Urinary bladder (tissue), 4 donors: ENCODE results near the gene SYNE3. TPM values are rescaled to one million over a fixed set of nuclear protein-coding genes. Genes with fewer than 3 reads are reported as not detected.
A peak's percentile ranks its signal among the peaks of the same experiment; 100 is the strongest.

Experiments
- DNase-seq: peaks from one replicate; pipeline ENCODE4 v3.0.0-alpha.2; 2015; ENCODE audit errors: extremely low spot score
- H3K27ac ChIP-seq: one replicate; pipeline ENCODE4 v1.5.1; 2013; ENCODE audit warnings: low read depth, mild to moderate bottlenecking, moderate library complexity
- H3K36me3 ChIP-seq: one replicate; pipeline ENCODE4 v1.6.1; 2013; ENCODE audit warnings: mild to moderate bottlenecking, moderate library complexity; ENCODE audit not compliant: insufficient read depth
- H3K4me1 ChIP-seq: one replicate; pipeline ENCODE4 v1.6.1; 2013; ENCODE audit warnings: mild to moderate bottlenecking, moderate library complexity; ENCODE audit not compliant: insufficient read depth
- H3K4me3 ChIP-seq: one replicate; pipeline ENCODE4 v1.5.1; 2013; ENCODE audit warnings: low read depth, low read length
- WGBS: extraction: QIAGEN DNeasy Blood & Tissue Kit; methylation state at CpG from one replicate; pipeline ENCODE4 v1.1.7; 2013; 5-methylcytosine and 5-hydroxymethylcytosine counted together
- polyA plus RNA-seq: library from polyadenylated mRNA; stranded (reverse); fragments of 200-250 nt; gene quantifications from one replicate; pipeline ENCODE4 v1.2.3, GENCODE V29; 2013
- total RNA-seq: library from RNA; depleted of rRNA; stranded (reverse); fragments of >200 nt; gene quantifications from one replicate; pipeline ENCODE4 v1.2.3, GENCODE V29; 2014
- donor health status: healthy with polysubstance abuse.
- donor health status: healthy.

The SYNE3 gene
- total and polyA plus RNA-seq, 2 donors: 4.5 to 14.6 TPM

DNA sequence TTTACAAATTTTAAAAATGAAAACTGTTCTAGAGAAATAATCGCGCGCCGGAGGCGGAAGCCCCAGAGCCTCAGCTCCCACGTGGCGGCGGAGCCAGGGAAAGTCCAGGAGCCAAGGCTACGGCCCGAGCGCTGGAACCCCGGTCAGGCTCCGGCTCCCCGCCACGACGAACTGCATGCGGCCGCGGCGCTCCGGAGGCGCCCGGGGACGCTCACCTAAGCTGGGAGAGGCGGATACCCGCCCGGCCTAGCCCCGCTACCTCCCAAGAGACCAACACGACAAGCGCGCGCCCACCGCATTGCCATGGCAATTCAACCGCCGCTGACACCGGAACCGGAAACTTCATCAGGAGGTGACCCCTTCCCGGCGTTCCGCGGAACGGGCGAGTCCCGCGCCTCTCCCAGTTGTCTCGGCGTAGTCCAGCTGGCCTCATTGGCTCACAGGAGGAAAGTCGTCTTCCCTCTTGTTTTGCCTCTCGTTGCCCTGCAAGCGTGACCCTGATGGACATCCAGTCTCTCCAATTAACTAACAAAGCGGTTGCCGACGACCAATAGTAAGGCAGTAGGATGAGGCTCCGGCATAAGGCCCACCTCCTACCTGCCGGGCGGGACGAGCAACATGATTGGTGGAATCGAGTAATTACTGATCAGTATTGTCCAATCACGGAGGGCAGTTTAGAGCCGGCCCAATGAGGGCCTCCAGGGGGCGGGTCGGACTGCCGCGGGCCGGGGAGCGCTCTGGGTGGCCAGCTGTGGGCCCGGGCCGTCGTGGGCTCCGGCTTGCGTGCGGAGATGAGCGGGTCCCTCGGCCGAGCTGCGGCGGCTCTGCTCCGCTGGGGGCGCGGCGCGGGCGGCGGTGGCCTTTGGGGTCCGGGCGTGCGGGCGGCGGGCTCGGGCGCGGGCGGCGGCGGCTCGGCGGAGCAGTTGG lies 18.1 kb upstream of the SYNE3 start, which contains the start of gene GLRX5:
GLRX5 (plus strand) TSS at position 752 of the 927 bp plus-strand sequence; CDS start at position 792, 40 bp downstream.
- Histone ChIP-seq H3K4me1 (peaks cover 2% of the 10 kb centered on the region), H3K36me3 (no peaks in the 10 kb centered on the region), H3K27ac (peak within 1 kb of the TSS; percentile 86), H3K4me3 (peak within 1 kb of the TSS; percentile 93)
- WGBS: under 1% methylated on average over 97 of the region's 97 CpGs
- DNase-seq: peak; percentile 100

DNA sequence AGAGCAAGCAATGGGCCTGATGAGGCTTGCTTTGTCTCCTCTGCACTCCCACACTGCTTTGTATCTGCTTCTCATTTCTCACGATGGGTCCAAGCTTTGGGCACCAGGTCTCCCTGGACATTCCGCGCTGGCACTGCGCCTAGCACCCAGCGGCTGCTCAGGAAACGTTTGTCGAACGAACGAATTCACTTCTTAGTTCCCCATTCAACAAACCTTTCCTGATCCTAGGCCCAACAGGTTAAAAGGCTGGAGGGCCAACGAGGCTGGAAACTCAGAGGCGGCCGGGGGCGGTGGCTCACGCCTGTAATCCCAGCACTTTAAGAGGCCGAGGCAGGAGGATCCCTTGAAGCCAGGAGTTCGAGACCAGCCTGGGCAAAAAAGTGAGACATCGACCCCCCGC lies 17.4 kb upstream of the SYNE3 start:
- Histone ChIP-seq H3K27ac (no peak overlapping the region), H3K4me1 (peaks cover 2% of the 10 kb centered on the region), H3K4me3 (peak overlapping the region; percentile 80), H3K36me3 (no peaks in the 10 kb centered on the region)
- DNase-seq: no peak
- under 1% methylated on average over 18 of the region's 18 CpGs for whole genome bisulfite sequencing

DNA sequence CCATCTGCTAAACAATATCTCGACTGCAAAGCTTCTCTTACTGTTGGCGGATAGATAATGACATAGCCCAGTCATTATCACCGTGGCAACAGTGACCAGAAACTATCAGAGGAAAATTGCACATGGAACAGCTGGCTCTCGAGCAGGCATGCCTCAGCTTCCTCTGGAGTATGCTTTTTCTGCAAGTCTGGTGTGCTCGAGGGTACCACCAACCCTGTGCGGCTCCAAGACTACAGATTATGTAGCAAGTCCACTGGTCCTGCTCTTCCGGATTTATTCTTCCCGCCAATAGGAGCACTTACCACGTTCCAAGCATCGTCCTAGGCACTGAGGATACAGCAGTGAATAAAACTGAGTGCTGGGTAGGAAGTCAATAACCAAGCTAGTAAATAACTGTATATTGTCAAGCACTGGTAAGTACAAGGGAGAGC lies 17.0 kb upstream of the SYNE3 start:
- Histone ChIP-seq H3K36me3 (no peaks in the 10 kb centered on the region), H3K27ac (no peak overlapping the region), H3K4me1 (peaks cover 2% of the 10 kb centered on the region), H3K4me3 (peak overlapping the region; percentile 80)
- DNase-seq: no peak
- WGBS: 5% methylated on average over 10 of the region's 10 CpGs

DNA sequence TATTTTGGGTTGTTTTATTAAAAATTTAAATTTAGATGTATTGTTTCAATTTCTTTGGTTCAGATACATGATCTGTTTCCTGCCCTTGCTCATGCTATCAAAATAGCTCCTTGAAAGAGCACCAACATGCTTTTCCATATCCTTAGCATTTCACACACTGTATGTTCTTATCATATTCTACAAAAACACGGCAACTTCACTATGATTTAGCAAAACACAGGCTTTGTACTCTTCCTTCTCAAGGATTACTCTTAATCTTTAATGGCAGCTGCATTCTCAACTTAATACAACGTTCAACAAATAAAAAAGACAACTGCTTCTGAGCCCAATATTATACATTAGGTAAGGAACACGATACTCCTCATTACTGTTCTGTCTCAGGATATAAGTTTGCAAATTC lies 15.5 kb upstream of the SYNE3 start:
- H3K27ac ChIP-seq: no peak overlapping the region
- peaks cover 2% of the 10 kb centered on the region for H3K4me1 ChIP-seq
- no peak for DNase-seq
- WGBS: 36% methylated on average over 3 of the region's 3 CpGs
- no peak overlapping the region for H3K4me3 ChIP-seq
- H3K36me3 ChIP-seq: no peaks in the 10 kb centered on the region

DNA sequence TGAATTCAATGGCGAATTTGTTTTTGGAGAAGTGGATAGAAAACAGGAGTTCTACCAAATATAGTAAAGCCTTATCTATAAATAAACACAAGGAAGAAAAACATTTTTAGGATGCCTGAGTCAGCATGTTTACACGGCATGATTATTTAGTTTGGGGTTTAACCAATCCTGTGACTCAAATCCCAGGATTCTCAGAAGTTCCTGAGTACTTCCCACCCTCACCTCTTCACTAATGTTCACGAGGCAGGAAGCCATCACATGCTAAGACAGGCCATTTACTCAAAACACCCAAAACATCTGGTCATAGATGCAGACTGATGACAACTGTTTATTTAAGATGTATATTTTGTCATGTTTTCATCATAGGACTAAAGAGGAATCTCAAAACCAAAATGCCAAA lies 15.0 kb upstream of the SYNE3 start:
- no peaks in the 10 kb centered on the region for H3K36me3 ChIP-seq
- H3K4me3 ChIP-seq: no peak overlapping the region
- 25% methylated on average over 3 of the region's 3 CpGs for WGBS
- no peak for DNase-seq
- H3K4me1 ChIP-seq: peaks cover 2% of the 10 kb centered on the region
- no peak overlapping the region for H3K27ac ChIP-seq

DNA sequence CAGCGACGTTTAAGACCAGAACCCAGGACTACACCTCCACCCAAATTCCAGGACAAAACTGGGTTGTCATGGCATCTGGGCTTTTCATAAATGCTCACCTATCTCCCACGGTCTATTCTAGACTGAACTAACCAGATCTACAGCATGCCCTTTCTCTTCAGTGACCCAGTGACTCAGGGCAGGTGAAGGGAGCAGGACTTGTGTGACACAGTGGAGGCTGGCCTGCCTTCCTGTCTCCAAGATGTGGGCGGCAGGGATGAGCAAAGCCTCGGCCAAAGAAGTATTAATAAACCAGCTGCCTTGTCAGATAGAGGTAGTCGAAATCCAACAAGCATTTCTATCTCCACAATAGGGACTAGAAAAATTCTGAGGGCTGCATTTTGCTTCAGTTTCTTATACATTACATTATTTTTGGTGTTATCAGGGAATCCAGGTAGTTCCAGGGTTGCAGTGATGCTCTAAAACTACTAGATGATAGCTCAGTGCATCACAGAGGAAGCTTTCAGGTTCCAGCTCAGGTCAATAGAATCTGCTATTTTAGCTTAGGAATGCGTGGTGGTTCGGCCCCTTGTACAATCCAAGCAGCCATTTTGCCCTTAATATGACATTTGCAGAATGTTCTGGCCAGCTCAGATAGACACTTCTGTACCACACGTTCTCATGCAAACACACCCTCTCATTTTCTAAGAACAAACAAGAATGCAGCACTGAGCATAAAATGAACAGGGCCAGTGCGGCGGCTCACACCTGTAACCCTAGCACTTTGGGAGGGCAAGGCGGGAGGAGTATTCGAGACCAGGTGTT lies 14.2 kb upstream of the SYNE3 start:
- 69% methylated on average over 13 of the region's 13 CpGs for WGBS

DNA sequence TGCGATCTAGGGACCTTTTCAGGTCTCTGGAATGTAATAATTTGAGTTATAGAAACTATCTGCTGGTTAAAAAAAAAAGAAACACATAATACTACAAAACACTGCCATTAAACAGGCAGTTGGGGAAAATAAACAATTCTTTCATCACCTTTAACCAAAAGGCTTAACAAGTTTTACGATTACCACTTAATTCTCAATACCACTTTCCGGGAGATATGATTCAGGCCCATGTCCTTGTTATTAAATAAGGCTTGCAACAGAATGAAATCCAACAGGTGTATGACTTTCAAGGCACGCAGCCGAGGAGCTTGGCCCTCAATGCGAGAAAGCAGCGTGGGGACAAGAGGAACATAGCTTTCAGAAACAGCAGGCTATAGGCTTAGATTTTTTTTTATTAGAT lies 12.8 kb upstream of the SYNE3 start:
- H3K36me3 ChIP-seq: no peaks in the 10 kb centered on the region
- no peak overlapping the region for H3K27ac ChIP-seq
- DNase-seq: no peak
- H3K4me3 ChIP-seq: no peak overlapping the region
- peaks cover 2% of the 10 kb centered on the region for H3K4me1 ChIP-seq
- WGBS: 78% methylated on average over 7 of the region's 7 CpGs

More for the DNA sequence above, 14.2 kb upstream of the SYNE3 start:
- no peaks in the 10 kb centered on the region for H3K36me3 ChIP-seq
- no peak for DNase-seq
- peaks cover 2% of the 10 kb centered on the region for H3K4me1 ChIP-seq
- no peak overlapping the region for H3K4me3 ChIP-seq
- no peak overlapping the region for H3K27ac ChIP-seq

DNA sequence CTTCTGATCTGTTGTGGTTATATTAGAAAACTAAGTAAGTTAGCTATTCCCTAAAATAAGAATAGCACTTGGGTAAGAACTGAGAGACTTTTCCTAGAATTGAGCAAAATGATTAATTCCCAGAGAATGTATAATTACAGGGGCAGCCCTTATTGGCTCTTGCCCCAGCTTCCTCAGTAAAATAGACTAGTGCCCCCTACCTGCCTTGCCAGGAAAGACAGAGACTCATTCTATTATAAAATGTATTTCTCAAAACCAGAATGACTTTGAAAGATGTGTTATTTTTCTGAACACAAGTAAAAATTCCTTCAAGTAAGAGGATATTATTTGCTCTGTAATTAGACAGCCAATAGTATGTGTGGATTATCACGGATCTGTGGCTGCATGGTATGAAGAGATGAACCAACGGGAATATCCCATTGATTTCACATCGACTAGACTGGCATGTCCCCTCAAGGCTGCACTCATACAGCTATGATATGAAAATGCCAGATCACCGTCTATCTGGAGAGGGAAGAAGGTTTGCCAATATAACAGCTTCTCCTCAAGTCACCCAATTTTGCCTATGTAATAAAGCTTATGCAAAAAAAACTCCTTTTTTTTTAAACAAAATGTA lies 11.0 kb upstream of the SYNE3 start:
- Histone ChIP-seq H3K4me3 (no peak overlapping the region), H3K27ac (no peak overlapping the region), H3K36me3 (no peaks in the 10 kb centered on the region), H3K4me1 (peaks cover 2% of the 10 kb centered on the region)
- WGBS: 65% methylated on average over 4 of the region's 4 CpGs
- DNase-seq: no peak

DNA sequence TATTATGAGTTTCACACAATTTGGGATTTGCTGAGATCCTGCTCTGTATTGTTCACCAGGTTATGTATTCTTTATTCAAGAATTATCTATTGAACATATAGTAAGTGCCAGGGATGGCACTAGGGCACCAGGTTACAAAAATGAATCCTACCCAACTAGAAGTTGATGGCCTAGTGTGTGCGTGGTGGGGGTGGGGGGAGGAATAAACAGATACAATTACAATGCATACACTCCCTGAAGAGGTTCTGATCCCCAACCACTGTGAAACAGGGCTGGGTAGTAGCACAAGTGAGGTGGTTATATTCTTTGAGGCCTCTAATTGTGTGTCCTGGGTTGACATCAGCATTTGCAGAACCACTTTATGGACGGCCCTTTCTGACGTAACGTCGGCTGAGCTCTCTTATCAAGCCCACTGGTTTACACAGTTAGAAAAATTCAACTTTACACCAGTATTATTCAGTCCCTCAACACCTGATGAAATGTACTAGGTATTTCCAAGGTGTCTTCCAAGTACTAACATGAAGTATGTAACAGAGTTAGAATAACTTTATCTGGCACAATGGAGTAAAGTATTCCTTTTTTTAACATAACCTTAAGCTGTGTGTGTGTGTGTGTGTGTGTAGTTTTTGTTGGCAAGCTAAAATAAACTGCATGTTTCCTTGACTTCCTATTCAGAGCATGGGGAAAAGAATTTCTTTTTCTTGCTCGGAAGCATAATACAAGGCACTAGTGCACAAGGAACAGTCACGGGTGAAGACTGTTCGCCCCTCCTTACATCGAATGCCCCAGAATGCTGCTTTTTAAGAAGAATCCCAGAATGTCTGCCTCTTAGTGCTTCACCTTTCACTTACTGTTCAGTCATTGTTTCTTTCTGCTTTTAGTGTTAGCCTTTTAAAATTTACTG lies 10.3 kb upstream of the SYNE3 start:
- no peak overlapping the region for H3K27ac ChIP-seq
- no peaks in the 10 kb centered on the region for H3K4me1 ChIP-seq
- whole genome bisulfite sequencing: 45% methylated on average over 9 of the region's 9 CpGs
- no peak for DNase-seq
- no peak overlapping the region for H3K4me3 ChIP-seq
- no peaks in the 10 kb centered on the region for H3K36me3 ChIP-seq

DNA sequence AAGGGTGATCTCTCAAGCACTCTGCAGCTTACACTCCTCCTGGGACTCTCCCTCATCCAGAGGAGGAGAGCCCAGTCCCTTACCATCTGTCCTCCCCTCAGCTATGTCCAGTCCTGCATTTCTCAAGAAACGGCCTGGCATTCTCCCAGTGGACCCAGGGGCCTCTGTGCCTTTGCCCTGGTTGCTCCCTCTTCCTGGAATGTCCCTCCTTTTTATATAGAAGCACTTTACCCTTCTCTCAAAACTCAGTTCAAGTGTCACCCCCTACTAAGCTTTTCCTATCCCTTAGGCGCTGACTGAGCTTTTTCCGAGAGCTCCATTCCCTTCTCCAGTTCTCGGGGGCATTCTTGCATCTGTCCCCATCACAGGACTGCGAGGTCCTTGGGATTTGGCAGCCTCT lies 9.5 kb upstream of the SYNE3 start:
- no peak for DNase-seq
- Histone ChIP-seq H3K36me3 (no peaks in the 10 kb centered on the region), H3K4me3 (no peak overlapping the region), H3K27ac (no peak overlapping the region), H3K4me1 (no peaks in the 10 kb centered on the region)
- WGBS: 82% methylated on average over 5 of the region's 5 CpGs

DNA sequence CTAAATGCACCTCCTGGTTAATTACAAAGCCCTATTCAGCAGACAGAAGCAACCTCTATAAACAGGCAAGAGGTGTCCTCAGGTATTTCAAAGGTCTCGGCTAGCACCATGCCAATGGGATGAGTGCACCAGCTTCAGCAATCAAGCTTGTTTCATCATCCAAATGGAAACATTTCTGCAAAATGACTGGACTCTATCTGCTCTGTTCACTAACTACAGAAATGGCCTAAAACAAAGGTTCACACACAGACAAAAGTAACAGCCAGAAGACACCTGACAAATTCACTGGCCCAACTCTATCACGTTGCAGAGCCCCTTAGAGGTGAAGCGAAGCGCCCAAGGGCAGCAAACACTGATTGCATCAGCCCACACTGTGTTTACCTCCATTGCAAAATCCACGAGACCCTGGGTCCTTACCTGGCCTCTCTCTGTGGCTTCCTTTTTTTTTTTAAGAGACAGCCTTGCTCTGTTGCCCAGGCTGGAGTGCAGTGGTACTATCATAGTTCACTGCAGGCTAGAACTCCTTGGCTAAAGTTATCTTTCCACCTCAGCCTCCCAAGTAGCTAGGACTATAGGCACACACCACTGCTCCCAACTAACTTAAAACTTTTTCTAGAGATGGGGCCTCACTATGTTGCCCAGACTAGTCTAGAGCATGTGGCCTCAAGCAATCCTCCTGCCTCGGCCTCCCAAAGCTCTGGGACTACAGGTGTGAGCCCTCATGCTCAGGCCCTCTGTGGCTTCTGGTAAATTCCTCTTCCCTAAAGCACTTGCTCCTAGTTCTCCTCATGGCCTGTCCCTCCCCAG lies 8.5 kb upstream of the SYNE3 start:
- WGBS: 86% methylated on average over 6 of the region's 6 CpGs
- no peak for DNase-seq
- H3K4me3 ChIP-seq: no peak overlapping the region
- no peaks in the 10 kb centered on the region for H3K36me3 ChIP-seq
- H3K27ac ChIP-seq: no peak overlapping the region
- H3K4me1 ChIP-seq: no peaks in the 10 kb centered on the region

DNA sequence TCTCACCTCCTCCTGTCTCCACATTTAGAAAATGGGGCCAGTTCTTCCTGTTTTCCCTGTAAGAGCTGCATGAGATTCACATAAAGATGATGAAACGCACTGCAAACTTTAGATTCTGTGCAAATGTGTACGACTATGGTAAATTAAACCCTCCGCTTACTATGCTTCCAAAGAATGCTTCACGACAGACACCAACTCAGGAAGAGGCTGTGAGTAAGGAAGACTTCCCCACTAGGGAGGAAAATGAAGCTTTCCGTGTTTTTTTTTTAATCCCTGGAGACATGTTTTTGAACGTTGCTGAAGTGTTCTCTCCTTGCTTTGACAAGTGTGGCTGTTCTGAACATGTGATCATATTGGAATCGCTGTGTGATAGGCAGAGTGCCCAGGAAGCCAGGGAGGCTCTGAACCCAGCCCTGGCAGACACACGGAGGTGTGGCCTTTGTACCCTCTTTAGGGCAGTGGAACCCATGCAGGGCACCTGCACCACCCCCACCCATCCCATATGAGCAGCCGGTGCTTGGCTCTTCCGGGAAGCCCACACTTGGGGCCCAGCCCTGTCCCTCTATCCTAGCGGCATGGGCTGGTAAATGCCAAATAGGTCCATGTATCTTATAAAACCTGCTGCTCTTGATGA lies 7.5 kb upstream of the SYNE3 start:
- no peak overlapping the region for H3K4me3 ChIP-seq
- no peak for DNase-seq
- H3K4me1 ChIP-seq: no peaks in the 10 kb centered on the region
- WGBS: 59% methylated on average over 11 of the region's 11 CpGs
- no peaks in the 10 kb centered on the region for H3K36me3 ChIP-seq
- H3K27ac ChIP-seq: no peak overlapping the region
